ENCODE results near the gene FOXJ3. TPM values are rescaled to one million over a fixed set of nuclear protein-coding genes. Genes with fewer than 3 reads are reported as not detected.

Gene FOXJ3
- total RNA-seq, 2 experiments from 2014 or later: 39.3 to 41.9 TPM

- CTCF ChIA-PET: no interaction called here
- no peaks in the 10 kb centered on the region for H3K36me3 Mint-ChIP-seq
- no peak for DNase-seq
- H3K27ac Mint-ChIP-seq: no peak overlapping the region
- no peaks in the 10 kb centered on the region for H3K9me3 Mint-ChIP-seq (ENCODE audit: low read depth)
- H3K27me3 Mint-ChIP-seq: peaks cover 4% of the 10 kb centered on the region
- H3K4me1 Mint-ChIP-seq: no peaks in the 10 kb centered on the region
- H3K4me3 Mint-ChIP-seq: no peak overlapping the region
- ATAC-seq: no peak
Measured at GRCh38 chr1:42358791-42359190, 23.8 kb upstream of the FOXJ3 start.

- H3K4me1 Mint-ChIP-seq: no peaks in the 10 kb centered on the region
- no peak overlapping the region for H3K4me3 Mint-ChIP-seq
- ATAC-seq (no peak), DNase-seq (no peak)
- H3K36me3 Mint-ChIP-seq: no peaks in the 10 kb centered on the region
- no peaks in the 10 kb centered on the region for H3K9me3 Mint-ChIP-seq (ENCODE audit: low read depth)
- peaks cover 23% of the 10 kb centered on the region for H3K27me3 Mint-ChIP-seq
- CTCF ChIA-PET: interaction anchor here (1.0 kb wide), 1 partner anchor 10 kb away, joined by 3 read pairs; no protein-coding TSS in a partner anchor
- H3K27ac Mint-ChIP-seq: no peak overlapping the region
Measured at GRCh38 chr1:42350086-42350485, 15.1 kb upstream of the FOXJ3 start.

GRCh38 chr1:42348498-42348897 is 13.5 kb upstream of the FOXJ3 start:
- Mint-ChIP-seq H3K9me3 (ENCODE audit: low read depth) (no peaks in the 10 kb centered on the region), H3K27me3 (peaks cover 22% of the 10 kb centered on the region), H3K4me1 (no peaks in the 10 kb centered on the region), H3K4me3 (no peak overlapping the region), H3K36me3 (no peaks in the 10 kb centered on the region), H3K27ac (no peak overlapping the region)
- CTCF ChIA-PET: no interaction called here
- ATAC-seq (no peak), DNase-seq (no peak)

- Mint-ChIP-seq H3K27me3 (no peaks in the 10 kb centered on the region), H3K36me3 (no peaks in the 10 kb centered on the region), H3K4me3 (no peak overlapping the region), H3K4me1 (peaks cover 4% of the 10 kb centered on the region), H3K27ac (no peak overlapping the region), H3K9me3 (ENCODE audit: low read depth) (no peaks in the 10 kb centered on the region)
- ATAC-seq (no peak), DNase-seq (no peak)
- CTCF ChIA-PET: interaction anchor here (1.5 kb wide), 1 partner anchor 9 kb away, joined by 3 read pairs; no protein-coding TSS in a partner anchor
Measured at GRCh38 chr1:42343049-42343448, 8.0 kb upstream of the FOXJ3 start.

- Mint-ChIP-seq H3K4me3 (no peak overlapping the region), H3K36me3 (no peaks in the 10 kb centered on the region), H3K27ac (no peak overlapping the region), H3K4me1 (peaks cover 11% of the 10 kb centered on the region), H3K9me3 (ENCODE audit: low read depth) (no peaks in the 10 kb centered on the region), H3K27me3 (no peaks in the 10 kb centered on the region)
- DNase-seq: no peak
- ATAC-seq: no peak
- CTCF ChIA-PET: no interaction called here
Measured at GRCh38 chr1:42340901-42341300, 5.9 kb upstream of the FOXJ3 start.

- no peaks in the 10 kb centered on the region for H3K27me3 Mint-ChIP-seq
- H3K27ac Mint-ChIP-seq: no peak overlapping the region
- DNase-seq: no peak
- no peaks in the 10 kb centered on the region for H3K9me3 Mint-ChIP-seq (ENCODE audit: low read depth)
- H3K4me1 Mint-ChIP-seq: peaks cover 13% of the 10 kb centered on the region
- H3K36me3 Mint-ChIP-seq: no peaks in the 10 kb centered on the region
- ATAC-seq: no peak
- CTCF ChIA-PET: interaction anchor here (0.6 kb wide), 1 partner anchor 10 kb away, joined by 3 read pairs; no protein-coding TSS in a partner anchor
- no peak overlapping the region for H3K4me3 Mint-ChIP-seq
Measured at GRCh38 chr1:42340093-42340492, 5.1 kb upstream of the FOXJ3 start.

- DNase-seq (no peak), ATAC-seq (no peak)
- Mint-ChIP-seq H3K4me1 (peaks cover 32% of the 10 kb centered on the region), H3K36me3 (no peaks in the 10 kb centered on the region), H3K27ac (no peak overlapping the region), H3K4me3 (no peak overlapping the region), H3K9me3 (ENCODE audit: low read depth) (no peaks in the 10 kb centered on the region), H3K27me3 (no peaks in the 10 kb centered on the region)
- CTCF ChIA-PET: no interaction called here
Measured at GRCh38 chr1:42336978-42337377, 1.9 kb upstream of the FOXJ3 start.

GRCh38 chr1:42335809-42336518 is 929 bp upstream of the FOXJ3 start:
- Mint-ChIP-seq H3K27me3 (no peaks in the 10 kb centered on the region), H3K4me3 (peak overlapping the region; percentile 85), H3K4me1 (peaks cover 37% of the 10 kb centered on the region), H3K36me3 (peaks cover 1% of the 10 kb centered on the region), H3K27ac (peak overlapping the region; percentile 85), H3K9me3 (ENCODE audit: low read depth) (no peaks in the 10 kb centered on the region)
- no peak for ATAC-seq
- DNase-seq: no peak
- CTCF ChIA-PET: interaction anchor here (1.2 kb wide), 1 partner anchor 162 kb away, joined by 3 read pairs; no protein-coding TSS in a partner anchor

- DNase-seq (peak; percentile 59), ATAC-seq (peak; percentile 72)
- Mint-ChIP-seq H3K4me3 (peak overlapping the region; percentile 92), H3K9me3 (ENCODE audit: low read depth) (no peaks in the 10 kb centered on the region), H3K36me3 (peaks cover 6% of the 10 kb centered on the region), H3K4me1 (peaks cover 39% of the 10 kb centered on the region), H3K27ac (peak overlapping the region; percentile 89), H3K27me3 (no peaks in the 10 kb centered on the region)
- CTCF ChIA-PET: interaction anchor here (1.1 to 1.8 kb wide), 3 partner anchors 9 to 161 kb away, joined by 3 to 7 read pairs (median 5); no protein-coding TSS in a partner anchor
Measured at GRCh38 chr1:42334240-42335049, 590 bp downstream of the FOXJ3 start.

- CTCF ChIA-PET: interaction anchor here (1.1 to 1.8 kb wide), 3 partner anchors 9 to 160 kb away, joined by 3 to 7 read pairs (median 5); no protein-coding TSS in a partner anchor
- no peaks in the 10 kb centered on the region for H3K9me3 Mint-ChIP-seq (ENCODE audit: low read depth)
- H3K27me3 Mint-ChIP-seq: no peaks in the 10 kb centered on the region
- H3K4me1 Mint-ChIP-seq: peaks cover 39% of the 10 kb centered on the region
- no peak for DNase-seq
- peaks cover 6% of the 10 kb centered on the region for H3K36me3 Mint-ChIP-seq
- no peak for ATAC-seq
- H3K4me3 Mint-ChIP-seq: peak overlapping the region; percentile 92
- H3K27ac Mint-ChIP-seq: peak overlapping the region; percentile 89
Measured at GRCh38 chr1:42333662-42334239, 1.3 kb downstream of the FOXJ3 start.

- Mint-ChIP-seq H3K27me3 (no peaks in the 10 kb centered on the region), H3K27ac (no peak overlapping the region), H3K9me3 (ENCODE audit: low read depth) (no peaks in the 10 kb centered on the region), H3K4me3 (no peak overlapping the region), H3K4me1 (peaks cover 39% of the 10 kb centered on the region), H3K36me3 (peaks cover 6% of the 10 kb centered on the region)
- DNase-seq (no peak), ATAC-seq (no peak)
- CTCF ChIA-PET: interaction anchor here (1.3 to 1.6 kb wide), 2 partner anchors 10 to 159 kb away, joined by 3 to 7 read pairs; no protein-coding TSS in a partner anchor
Measured at GRCh38 chr1:42332877-42333276, 2.2 kb downstream of the FOXJ3 start.

- Mint-ChIP-seq H3K27me3 (no peaks in the 10 kb centered on the region), H3K36me3 (peaks cover 6% of the 10 kb centered on the region), H3K27ac (no peak overlapping the region), H3K4me3 (no peak overlapping the region), H3K4me1 (peaks cover 31% of the 10 kb centered on the region), H3K9me3 (ENCODE audit: low read depth) (no peaks in the 10 kb centered on the region)
- ATAC-seq (no peak), DNase-seq (no peak)
- CTCF ChIA-PET: no interaction called here
Measured at GRCh38 chr1:42330215-42330614, 4.8 kb downstream of the FOXJ3 start.

GRCh38 chr1:42328916-42329496 is 6.0 kb downstream of the FOXJ3 start:
- H3K4me3 Mint-ChIP-seq: no peak overlapping the region
- no peak for DNase-seq
- no peaks in the 10 kb centered on the region for H3K9me3 Mint-ChIP-seq (ENCODE audit: low read depth)
- CTCF ChIA-PET: interaction anchor here (1.3 kb wide), 1 partner anchor 18 kb away, joined by 3 read pairs; no protein-coding TSS in a partner anchor
- ATAC-seq: no peak
- H3K4me1 Mint-ChIP-seq: peaks cover 31% of the 10 kb centered on the region
- no peak overlapping the region for H3K27ac Mint-ChIP-seq
- peaks cover 6% of the 10 kb centered on the region for H3K36me3 Mint-ChIP-seq
- H3K27me3 Mint-ChIP-seq: no peaks in the 10 kb centered on the region
